ENCODE results near the gene CDAN1.

DNA sequence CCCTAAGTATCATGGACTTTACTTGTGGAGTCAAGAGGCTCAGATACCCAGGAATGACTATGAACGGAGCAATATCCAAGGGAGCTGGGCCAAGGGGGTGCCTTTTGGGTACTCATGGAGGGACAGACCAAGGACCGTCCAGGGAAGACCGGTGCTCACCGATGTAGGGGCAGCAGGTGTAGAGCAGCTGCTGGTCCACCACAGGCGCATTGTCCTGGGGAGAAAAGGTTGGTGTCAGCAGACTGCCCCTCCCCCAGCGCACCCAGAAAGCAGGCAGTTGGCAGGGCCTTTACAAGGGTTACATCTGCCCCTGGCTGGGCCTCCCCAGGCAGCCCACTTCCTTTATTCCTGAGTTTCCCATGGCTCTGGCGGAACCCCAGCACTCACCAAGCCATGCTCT is 7.5 kb downstream of the CDAN1 start:
- TF ChIP-seq BCL11A (IDR thresholded peaks at IDR 0.05; ENCODE audit: low read depth, low read length) = no peak
- TF ChIP-seq EZH2 (IDR thresholded peaks at IDR 0.05; ENCODE audit: borderline replicate concordance, control insufficient read depth, low read depth, low read length) = no peak

Measured in GM12878 (cell line).